OCI-LY1 (cell line): Measurements from ENCODE around the gene TMEM52.
A peak's percentile ranks its signal among the peaks of the same experiment; 100 is the strongest.

ENCODE experiments used
- H2AFZ ChIP-seq: fragments of 200-600 bp; sonication (generic), shearing (Covaris generic); 2 replicates; pipeline ENCODE4 v1.6.0; 2014; ENCODE audit warnings: antibody characterized with exemption, mild to moderate bottlenecking, low read length
- H3F3A ChIP-seq: fragments of 200-600 bp; sonication (generic), shearing (Covaris generic); 2 replicates; pipeline ENCODE4 v1.6.0; 2014; ENCODE audit warnings: mild to moderate bottlenecking, antibody characterized with exemption, low read length, moderate library complexity; ENCODE audit not compliant: insufficient read depth
- H3K27ac ChIP-seq: fragments of 200-600 bp; sonication (generic); 2 replicates; pipeline ENCODE4 v1.5.1; 2014; ENCODE audit warnings: low read length, mixed run types, mild to moderate bottlenecking, low read depth; ENCODE audit not compliant: poor library complexity, severe bottlenecking
- H3K27me3 ChIP-seq: fragments of 200-600 bp; sonication (generic); 2 replicates; pipeline ENCODE4 v1.6.0; 2014; ENCODE audit warnings: antibody characterized with exemption, mild to moderate bottlenecking, low read length, moderate library complexity; ENCODE audit not compliant: insufficient read depth
- H3K36me3 ChIP-seq: fragments of 200-600 bp; sonication (generic); 2 replicates; pipeline ENCODE4 v1.6.1; 2014; ENCODE audit warnings: mild to moderate bottlenecking, antibody characterized with exemption, low read length, moderate library complexity, mixed read lengths; ENCODE audit not compliant: insufficient read depth
- H3K4me1 ChIP-seq: fragments of 200-600 bp; sonication (generic); 2 replicates; pipeline ENCODE4 v1.5.1; 2014; ENCODE audit warnings: mild to moderate bottlenecking, low read length, moderate library complexity; ENCODE audit not compliant: insufficient read depth, severe bottlenecking
- H3K4me2 ChIP-seq: fragments of 200-600 bp; sonication (generic), shearing (Covaris generic); 2 replicates; pipeline ENCODE4 v1.6.1; 2014; ENCODE audit warnings: low read length
- H3K4me3 ChIP-seq: fragments of 200-600 bp; sonication (generic); 2 replicates; pipeline ENCODE4 v1.5.1; 2014; ENCODE audit warnings: low read length, low read depth, mild to moderate bottlenecking, mixed read lengths; ENCODE audit not compliant: poor library complexity, severe bottlenecking
- H3K79me2 ChIP-seq: fragments of 200-600 bp; shearing (Covaris generic); 2 replicates; pipeline ENCODE4 v1.6.1; 2016; ENCODE audit warnings: mixed run types, low read length, mixed read lengths; ENCODE audit not compliant: insufficient read depth
- H3K9ac ChIP-seq: fragments of 200-600 bp; sonication (generic), shearing (Covaris generic); 2 replicates; pipeline ENCODE4 v1.6.1; 2014; ENCODE audit warnings: mild to moderate bottlenecking, low read length, mixed read lengths
- H3K9me2 ChIP-seq: fragments of 200-600 bp; sonication (generic), shearing (Covaris generic); 2 replicates; pipeline ENCODE4 v1.6.1; 2014; ENCODE audit warnings: low read depth, mild to moderate bottlenecking, low read length, mixed read lengths
- H3K9me3 ChIP-seq: fragments of 200-600 bp; shearing (Covaris generic); 2 replicates; pipeline ENCODE4 v1.6.1; 2014; ENCODE audit warnings: low read length, mixed read lengths
- H4K20me1 ChIP-seq: fragments of 200-600 bp; sonication (generic), shearing (Covaris generic); 2 replicates; pipeline ENCODE4 v1.6.0; 2016; ENCODE audit warnings: mild to moderate bottlenecking, low read length; ENCODE audit not compliant: insufficient read depth
- CTCF ChIP-seq: fragments of 200-600 bp; sonication (generic), shearing (Covaris generic); IDR thresholded peaks from 2 replicates; pipeline ENCODE4 v1.5.1; 2017; ENCODE audit warnings: mild to moderate bottlenecking, antibody characterized with exemption, low read length, moderate library complexity, mixed read lengths
- EZH2 ChIP-seq: fragments of 200-600 bp; sonication (generic), shearing (Covaris generic); IDR thresholded peaks from 2 replicates; pipeline ENCODE4 v1.8.0; 2017; ENCODE audit warnings: borderline replicate concordance, mixed run types, mild to moderate bottlenecking, antibody characterized with exemption, low read length, moderate library complexity, mixed read lengths

Gene TMEM52

DNA sequence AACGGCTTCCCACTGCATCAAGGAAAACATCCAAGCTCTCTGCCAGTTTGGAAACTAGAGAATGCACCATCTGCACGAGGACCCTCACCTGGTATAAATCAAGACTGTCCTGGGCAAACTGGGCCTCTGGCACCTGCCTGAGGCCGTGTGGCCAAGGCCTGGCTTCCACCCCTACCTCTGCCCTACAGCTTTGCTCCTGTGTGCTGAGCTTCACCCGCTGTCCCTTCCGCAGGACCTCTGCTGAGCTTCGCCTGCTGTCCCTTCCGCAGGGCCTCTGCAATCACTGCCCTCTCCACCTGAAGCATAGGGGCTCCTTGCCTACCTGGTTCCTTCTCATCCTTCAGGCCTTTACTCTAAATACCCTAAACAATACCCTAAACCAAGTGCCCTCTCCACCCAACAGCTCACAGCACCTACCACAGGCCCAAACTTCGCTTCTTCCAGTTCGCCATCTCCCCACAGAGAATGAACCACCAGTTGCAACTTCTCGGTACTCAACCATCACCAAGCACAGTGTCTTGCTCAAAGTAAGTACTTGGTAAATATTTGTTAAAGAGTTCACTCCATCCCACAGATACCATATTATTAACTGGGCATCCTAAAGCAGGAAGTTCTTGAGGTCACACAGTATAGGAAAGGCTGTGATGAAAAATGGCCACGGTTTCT is 46.6 kb downstream of the TMEM52 start:
- Histone ChIP-seq H3K9me2 (no peaks in the 10 kb centered on the region), H3K79me2 (peaks cover 100% of the 10 kb centered on the region), H4K20me1 (peaks cover 3% of the 10 kb centered on the region; the same call in 1 of the 2 replicates), H3K4me3 (no peak overlapping the region), H3K4me1 (peaks cover 33% of the 10 kb centered on the region), H3K27ac (peak overlapping the region; percentile 26), H3K9me3 (no peaks in the 10 kb centered on the region), H3K36me3 (peaks cover 75% of the 10 kb centered on the region), H2AFZ (no peak overlapping the region), H3K9ac (no peak overlapping the region), H3K27me3 (no peaks in the 10 kb centered on the region), H3K4me2 (peak overlapping the region; percentile 10; the same call in 1 of the 2 replicates), H3F3A (0 out of 2 replicates have a peak, but pooled peaks cover 6% of the 10 kb centered on the region)
- no peak for TF ChIP-seq CTCF
- no peak for TF ChIP-seq EZH2

DNA sequence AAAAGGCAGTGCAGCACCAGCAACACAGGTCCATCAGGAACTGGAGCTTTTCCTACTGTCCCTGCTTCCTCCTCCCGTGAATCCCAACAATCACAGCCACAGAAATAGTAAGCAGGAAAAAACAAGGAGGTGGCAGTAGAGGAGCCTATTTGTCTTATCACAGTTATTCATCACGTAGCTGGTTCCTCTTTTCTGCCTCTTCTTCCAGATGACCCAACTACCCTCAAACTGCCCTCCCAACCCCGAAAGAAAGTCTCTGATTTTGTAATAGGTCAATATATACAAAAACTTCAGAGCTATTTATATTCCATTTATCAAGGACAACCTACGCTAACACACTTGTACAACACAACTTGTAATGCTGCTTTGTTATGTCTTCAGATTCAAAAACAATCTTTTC is 49.6 kb downstream of the TMEM52 start:
- 0 out of 2 replicates have a peak, but pooled peaks cover 6% of the 10 kb centered on the region for H3F3A ChIP-seq
- H4K20me1 ChIP-seq, result peaks cover 3% of the 10 kb centered on the region; the same call in 1 of the 2 replicates
- no peaks in the 10 kb centered on the region for H3K9me2 ChIP-seq

More for the DNA sequence above, 49.6 kb downstream of the TMEM52 start:
- Histone ChIP-seq H3K4me1 (peaks cover 54% of the 10 kb centered on the region), H3K9ac (no peak overlapping the region), H3K4me2 (no peak overlapping the region; the same call in 1 of the 2 replicates), H3K79me2 (peaks cover 98% of the 10 kb centered on the region), H2AFZ (no peak overlapping the region), H3K27ac (peak overlapping the region; percentile 66), H3K9me3 (no peaks in the 10 kb centered on the region), H3K36me3 (peaks cover 65% of the 10 kb centered on the region), H3K27me3 (no peaks in the 10 kb centered on the region), H3K4me3 (no peak overlapping the region)
- TF ChIP-seq EZH2, result no peak
- TF ChIP-seq CTCF, result no peak
